Breast epithelium (tissue), 4 donors: ENCODE measurements around the gene CHKA. TPM values are rescaled to one million over a fixed set of nuclear protein-coding genes. Genes with fewer than 3 reads are reported as not detected.

Experiments used
- DNase-seq, 2 donors: peaks; one replicate each; pipeline ENCODE4 v3.0.0-alpha.2; 2019; ENCODE audit warnings: low spot score in 2 of 2
- H3K27ac ChIP-seq, 2 donors: fragments of 200-600 bp; sonication (generic) in 1 of 2; one replicate each; pipeline ENCODE4 v1.5.1; 2016 to 2019; ENCODE audit warnings: mild to moderate bottlenecking in 1 of 2
- H3K27me3 ChIP-seq, 2 donors: fragments of 200-600 bp; sonication (generic) in 1 of 2; one replicate each; pipeline versions ENCODE4 v1.5.1 to v1.6.0; 2017 to 2019; ENCODE audit warnings: control low read depth in 1 of 2, mild to moderate bottlenecking in 1 of 2
- H3K36me3 ChIP-seq: fragments of 200-600 bp; one replicate; pipeline ENCODE4 v1.5.1; 2019
- H3K4me1 ChIP-seq, 2 donors: fragments of 200-600 bp; sonication (generic); one replicate each; pipeline ENCODE4 v1.5.1; 2016 to 2019; ENCODE audit warnings: control low read depth in 1 of 2
- H3K4me3 ChIP-seq, 3 donors: fragments of 200-600 bp; sonication (generic); 1 replicate in 2 of 3; 2 replicates in 1 of 3; pipeline ENCODE4 v1.5.1; 2016 to 2019; ENCODE audit warnings: mild to moderate bottlenecking in 3 of 3, moderate library complexity in 2 of 3
- H3K9me3 ChIP-seq, 2 donors: fragments of 200-600 bp; sonication (generic) in 1 of 2; one replicate each; pipeline ENCODE4 v1.5.1; 2016 to 2019; ENCODE audit warnings: control low read depth in 1 of 2
- CTCF ChIP-seq, 3 donors: fragments of 450-650 bp; IDR thresholded peaks; one replicate each; pipeline ENCODE4 v1.5.1; 2016 to 2017; ENCODE audit warnings: antibody characterized with exemption in 3 of 3, mild to moderate bottlenecking in 3 of 3, moderate library complexity in 3 of 3
- POLR2A ChIP-seq: fragments of 450-650 bp; IDR thresholded peaks from one replicate; pipeline ENCODE4 v1.6.1; 2016; ENCODE audit warnings: antibody characterized with exemption, mild to moderate bottlenecking, moderate library complexity
- POLR2AphosphoS5 ChIP-seq, 3 donors: sonication (generic); formaldehyde crosslinking; IDR thresholded peaks; one replicate each; pipeline ENCODE4 v1.6.1; 2017; ENCODE audit warnings: antibody characterized with exemption in 3 of 3
- intact Hi-C: fragments of 100-400 bp; cut with DNase I; formaldehyde crosslinking; loops from one replicate; pipeline ENCODE4 v1.15.1; 2023; ENCODE audit warnings: low total_unique reads
- total RNA-seq, 3 donors: library from RNA; depleted of rRNA; stranded (reverse); fragments of >200 nt; gene quantifications; one replicate each; pipeline ENCODE4 v1.1.0, GENCODE V29; 2016

CHKA gene
- total RNA-seq, 3 donors from 2014 or later: 52.1 to 73.0 (median 71.7) TPM

GRCh38 chr11:68053981-68054812 lies 67.0 kb downstream of the CHKA start:
- no peak for DNase-seq
- Histone ChIP-seq H3K4me1 (no peaks in the 10 kb centered on the region), H3K9me3 (no peaks in the 10 kb centered on the region), H3K4me3 (no peak overlapping the region), H3K27ac (no peak overlapping the region), H3K36me3 (no peaks in the 10 kb centered on the region), H3K27me3 (no peaks in the 10 kb centered on the region)
- intact Hi-C loops: no loop called here
- TF ChIP-seq CTCF (IDR thresholded peaks at IDR 0.05): no peak

DNA sequence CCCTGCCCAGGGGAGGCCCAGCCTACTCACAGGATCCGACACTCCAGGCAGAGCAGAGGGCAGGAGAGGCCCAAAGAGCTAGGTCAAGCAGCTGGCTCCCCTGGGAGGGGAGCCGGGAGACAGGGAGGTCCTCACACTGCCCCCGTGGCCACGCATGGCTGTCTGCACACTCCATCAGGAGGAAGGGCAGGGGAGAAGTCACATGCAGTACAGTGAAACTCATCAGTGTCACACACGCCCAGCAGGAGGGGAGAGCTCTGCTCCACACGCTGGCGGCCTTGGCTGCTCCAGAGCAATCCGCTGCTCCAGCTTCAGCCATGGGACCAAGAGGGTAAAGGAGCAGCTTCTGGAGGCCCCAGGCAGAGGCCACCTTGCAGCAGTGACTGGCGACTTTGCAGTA lies 68.1 kb downstream of the CHKA start:
- H3K9me3 ChIP-seq: no peaks in the 10 kb centered on the region
- intact Hi-C loops: no loop called here
- no peaks in the 10 kb centered on the region for H3K36me3 ChIP-seq
- no peak overlapping the region for H3K27ac ChIP-seq
- no peaks in the 10 kb centered on the region for H3K4me1 ChIP-seq
- no peaks in the 10 kb centered on the region for H3K27me3 ChIP-seq
- DNase-seq: no peak
- no peak overlapping the region for H3K4me3 ChIP-seq
- no peak for TF ChIP-seq POLR2A
- no peak for TF ChIP-seq CTCF (IDR thresholded peaks at IDR 0.05)
- no peak for TF ChIP-seq POLR2AphosphoS5 (IDR thresholded peaks at IDR 0.05)

DNA sequence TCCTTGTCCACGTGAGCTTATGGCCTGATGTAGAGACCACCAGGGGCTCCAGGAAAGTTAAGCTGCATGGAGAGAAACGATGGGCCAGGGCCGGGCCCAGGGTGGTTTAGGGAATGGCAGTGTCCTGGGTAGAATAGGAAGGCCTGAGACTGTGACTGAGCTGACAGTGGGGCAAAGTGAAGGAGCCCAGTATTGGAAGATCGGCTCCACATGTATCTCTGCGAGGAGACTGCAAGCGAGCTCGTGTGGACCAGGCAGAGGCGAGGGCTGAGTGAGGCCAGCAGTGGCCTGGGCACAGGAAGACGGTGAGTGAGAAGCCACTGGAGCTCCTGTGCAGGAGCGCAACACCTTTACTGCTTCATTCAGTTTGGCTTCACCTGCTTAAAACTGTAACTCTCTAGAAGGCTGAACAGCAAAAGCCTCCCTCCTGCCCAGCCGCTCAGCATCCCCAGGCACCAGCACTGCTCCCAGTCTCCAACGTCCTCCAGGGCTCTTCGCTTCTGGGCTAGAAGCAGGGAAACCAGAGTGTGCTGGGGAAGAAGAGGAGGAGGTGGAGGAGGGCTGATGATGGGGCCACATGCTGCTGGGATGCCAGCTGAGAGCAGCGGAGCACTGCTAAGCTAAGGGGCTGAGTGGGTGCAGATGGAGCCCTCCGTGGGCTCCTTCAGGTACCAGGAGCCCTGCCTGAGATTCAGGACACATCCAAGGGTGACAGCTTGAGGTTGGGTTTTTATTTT lies 68.9 kb downstream of the CHKA start:
- no peaks in the 10 kb centered on the region for H3K36me3 ChIP-seq
- intact Hi-C loops: no loop called here
- no peak for TF ChIP-seq CTCF (IDR thresholded peaks at IDR 0.05)
- TF ChIP-seq POLR2A: no peak
- no peak for TF ChIP-seq POLR2AphosphoS5 (IDR thresholded peaks at IDR 0.05)

GRCh38 chr11:68051191-68052136 lies 69.7 kb downstream of the CHKA start:
- no peak for DNase-seq
- Histone ChIP-seq H3K9me3 (no peaks in the 10 kb centered on the region), H3K27me3 (no peaks in the 10 kb centered on the region), H3K36me3 (no peaks in the 10 kb centered on the region), H3K4me1 (no peaks in the 10 kb centered on the region), H3K4me3 (no peak overlapping the region), H3K27ac (no peak overlapping the region)
- intact Hi-C loops: no loop called here
- TF ChIP-seq POLR2A: no peak

More for the DNA sequence above, 68.9 kb downstream of the CHKA start:
- no peak for DNase-seq
- H3K27ac ChIP-seq: no peak overlapping the region
- H3K4me1 ChIP-seq: no peaks in the 10 kb centered on the region
- no peaks in the 10 kb centered on the region for H3K9me3 ChIP-seq
- no peak overlapping the region for H3K4me3 ChIP-seq
- H3K27me3 ChIP-seq: no peaks in the 10 kb centered on the region

DNA sequence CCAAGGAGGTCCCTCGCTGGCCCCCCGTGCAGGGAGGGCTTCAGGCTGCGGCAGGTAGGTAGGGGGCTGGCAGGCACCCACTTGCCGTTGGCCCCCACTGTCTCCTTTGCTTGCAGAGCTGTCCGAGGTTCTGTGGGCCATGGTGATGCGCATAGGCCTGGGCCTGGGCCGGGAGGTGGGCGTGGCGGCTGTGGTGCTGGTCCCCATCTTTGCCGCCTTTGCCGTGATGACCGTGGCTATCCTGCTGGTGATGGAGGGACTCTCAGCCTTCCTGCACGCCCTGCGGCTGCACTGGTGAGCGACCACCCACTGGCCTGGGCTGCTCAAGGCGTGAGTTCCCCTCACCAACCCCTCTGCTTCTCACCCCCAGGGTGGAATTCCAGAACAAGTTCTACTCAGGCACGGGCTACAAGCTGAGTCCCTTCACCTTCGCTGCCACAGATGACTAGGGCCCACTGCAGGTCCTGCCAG lies 70.8 kb downstream of the CHKA start:
- TF ChIP-seq POLR2AphosphoS5 (IDR thresholded peaks at IDR 0.05): no peak
- TF ChIP-seq POLR2A: no peak
- no peak for TF ChIP-seq CTCF (IDR thresholded peaks at IDR 0.05)
- intact Hi-C loops: no loop called here
- no peaks in the 10 kb centered on the region for H3K36me3 ChIP-seq

More for the DNA sequence above, 70.8 kb downstream of the CHKA start:
- no peaks in the 10 kb centered on the region for H3K4me1 ChIP-seq
- no peaks in the 10 kb centered on the region for H3K9me3 ChIP-seq
- no peak overlapping the region for H3K27ac ChIP-seq
- H3K27me3 ChIP-seq: no peaks in the 10 kb centered on the region
- DNase-seq: no peak
- H3K4me3 ChIP-seq: no peak overlapping the region
